Stimulated activated CD4-positive, alpha-beta T cell treated with anti-CD3 and anti-CD28 coated beads, Interleukin-12 subunit alpha, Interleukin-12 subunit beta, amount 100 ng/mL, for 24 hours (primary cell): ENCODE measurements around the gene UGGT2.
"Not testable (repeated sequence)": the region's sequence is repeated elsewhere in the genome, so short reads cannot be mapped to it uniquely, and the experiment has no call there.

Experiments
- DNase-seq, 2 experiments: peaks; one replicate each; pipeline ENCODE4 v3.0.0-alpha.2; 2020; ENCODE audit warnings: low read depth in 2 of 2

UGGT2 gene

GRCh38 chr13:95968906-95969305 lies 84.3 kb downstream of the UGGT2 start:
- DNase-seq, result no peak

DNA sequence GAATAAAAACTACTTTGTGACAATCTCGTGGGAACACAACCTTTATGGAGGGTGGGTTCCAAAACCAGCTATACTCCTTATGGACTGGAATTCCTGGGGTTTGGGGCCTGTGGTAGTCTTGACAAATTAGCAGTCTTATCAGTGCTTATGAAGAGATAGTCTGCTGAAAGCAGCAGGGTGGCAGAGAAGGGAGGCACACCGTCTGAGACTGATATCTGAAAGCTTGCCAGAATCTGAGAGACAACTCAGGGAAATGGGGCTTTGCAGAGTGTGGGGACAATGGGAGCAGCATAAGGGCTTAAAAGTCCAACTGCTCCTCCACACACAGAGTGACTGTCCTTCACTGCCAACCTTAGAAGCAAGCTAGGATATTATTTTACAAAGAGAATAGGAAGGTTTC lies 95.9 kb downstream of the UGGT2 start:
- no peak for DNase-seq

- no peak for DNase-seq
Observed at GRCh38 chr13:95956589-95957148, 96.5 kb downstream of the UGGT2 start.

DNA sequence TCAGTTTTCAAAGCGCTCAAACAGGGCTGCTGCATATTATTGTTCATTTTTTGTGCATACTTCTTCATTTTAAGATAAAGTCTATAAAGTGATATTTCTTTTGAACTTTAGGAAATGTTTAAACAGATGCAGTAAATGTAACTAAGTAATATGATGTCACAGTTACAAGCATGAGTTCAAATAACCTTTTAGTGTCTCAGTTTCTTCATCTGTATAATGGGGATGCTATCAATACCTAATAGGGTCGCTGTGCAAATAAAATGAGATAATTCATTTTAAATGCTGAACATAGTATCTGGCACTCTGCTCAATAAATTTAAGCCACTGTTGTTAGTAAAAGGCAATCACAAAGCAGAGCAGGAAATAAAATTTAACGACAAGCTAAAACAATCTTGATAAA lies 97.5 kb downstream of the UGGT2 start:
- DNase-seq, result no peak

DNA sequence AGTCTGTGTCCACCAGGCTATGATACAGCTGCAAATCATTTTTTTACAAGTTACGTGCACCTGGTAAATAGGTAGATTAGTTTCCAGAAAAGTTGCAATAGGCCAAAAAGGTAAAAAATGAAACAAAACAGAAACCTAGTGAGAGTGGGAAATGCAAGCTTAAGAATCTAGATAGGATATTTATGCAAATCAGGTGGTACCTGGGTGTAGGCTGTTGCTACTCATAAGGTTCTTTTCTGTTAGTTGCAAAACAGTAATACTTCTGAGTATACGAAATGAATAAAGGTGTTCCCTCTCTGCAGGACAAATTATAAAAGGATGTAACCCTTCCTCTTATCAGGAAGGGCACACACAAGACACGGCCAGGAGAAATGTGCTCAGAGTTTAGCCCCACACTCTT lies 97.9 kb downstream of the UGGT2 start:
- no peak for DNase-seq

GRCh38 chr13:95954266-95954665 lies 98.9 kb downstream of the UGGT2 start:
- DNase-seq, result no peak

DNA sequence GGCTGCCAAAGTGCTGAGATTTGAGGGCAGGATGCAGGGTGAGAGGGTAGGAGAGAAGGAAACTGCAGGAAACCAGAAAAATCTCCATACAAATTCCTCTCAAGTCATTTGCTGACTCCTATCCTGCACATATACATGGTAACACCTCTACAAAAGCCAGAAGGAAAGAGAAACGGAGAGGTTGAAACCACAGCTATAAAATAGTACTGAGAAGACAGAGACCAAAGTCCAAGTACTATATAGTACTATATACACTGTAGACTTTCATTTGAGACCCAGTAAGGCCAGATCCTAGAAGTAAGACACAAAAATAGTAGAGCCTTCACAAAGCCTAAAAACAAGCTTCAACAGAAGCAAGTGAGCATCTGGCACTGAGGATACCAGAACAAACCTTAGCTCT lies 103.1 kb downstream of the UGGT2 start:
- DNase-seq, result no peak

GRCh38 chr13:95948656-95949055 lies 104.5 kb downstream of the UGGT2 start:
- DNase-seq, result no peak

- no peak for DNase-seq
Observed at GRCh38 chr13:95937714-95938320, 115.4 kb downstream of the UGGT2 start.

- DNase-seq, result no peak
Observed at GRCh38 chr13:95931300-95932025, 121.7 kb downstream of the UGGT2 start.

DNA sequence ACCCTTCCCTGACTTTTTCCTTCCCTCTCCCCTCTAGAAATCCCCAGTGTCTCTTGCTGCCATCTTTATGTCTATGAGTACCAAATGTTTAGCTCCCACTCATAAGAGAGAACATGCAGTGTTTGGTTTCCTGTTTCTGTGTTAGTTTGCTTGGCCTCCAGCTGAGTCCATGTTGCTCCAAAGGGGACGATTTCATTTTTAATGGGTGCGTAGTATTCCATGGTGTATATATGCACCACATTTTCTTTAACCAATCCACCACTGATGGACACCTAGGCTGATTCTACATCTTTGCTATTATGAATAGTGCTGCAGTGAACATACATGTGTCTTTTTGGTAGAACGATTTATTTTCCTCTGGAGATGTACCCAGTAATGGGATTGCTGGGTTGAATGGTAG lies 123.8 kb downstream of the UGGT2 start:
- no peak for DNase-seq

GRCh38 chr13:95928367-95928906 lies 124.8 kb downstream of the UGGT2 start:
- not testable (repeated sequence) for DNase-seq

GRCh38 chr13:95926231-95926630 lies 127.0 kb downstream of the UGGT2 start:
- no peak for DNase-seq

GRCh38 chr13:95924389-95924994 lies 128.7 kb downstream of the UGGT2 start:
- DNase-seq, result no peak

DNA sequence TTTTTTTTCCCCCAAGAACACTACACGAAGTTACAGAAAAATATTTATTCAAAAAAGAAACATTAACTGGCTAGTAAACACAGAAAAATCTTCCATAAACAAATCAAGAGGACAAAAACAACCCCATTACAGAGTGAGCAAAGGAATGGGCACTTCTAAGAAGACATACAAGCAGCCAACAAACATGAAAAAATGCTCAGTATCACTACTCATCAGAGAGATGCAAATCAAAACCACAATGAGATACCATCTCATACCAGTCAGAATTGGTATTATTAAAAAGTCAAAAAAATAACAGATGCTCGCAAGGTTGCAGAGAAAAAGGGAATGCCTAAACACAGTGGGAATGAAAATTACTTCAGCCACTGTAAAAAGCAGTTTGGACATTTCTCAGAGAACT lies 131.7 kb downstream of the UGGT2 start:
- no peak for DNase-seq

GRCh38 chr13:95920485-95920884 lies 132.7 kb downstream of the UGGT2 start:
- DNase-seq, result no peak

- no peak for DNase-seq
Observed at GRCh38 chr13:95918860-95919259, 134.3 kb downstream of the UGGT2 start.

GRCh38 chr13:95914991-95915501 lies 138.2 kb downstream of the UGGT2 start:
- no peak for DNase-seq

DNA sequence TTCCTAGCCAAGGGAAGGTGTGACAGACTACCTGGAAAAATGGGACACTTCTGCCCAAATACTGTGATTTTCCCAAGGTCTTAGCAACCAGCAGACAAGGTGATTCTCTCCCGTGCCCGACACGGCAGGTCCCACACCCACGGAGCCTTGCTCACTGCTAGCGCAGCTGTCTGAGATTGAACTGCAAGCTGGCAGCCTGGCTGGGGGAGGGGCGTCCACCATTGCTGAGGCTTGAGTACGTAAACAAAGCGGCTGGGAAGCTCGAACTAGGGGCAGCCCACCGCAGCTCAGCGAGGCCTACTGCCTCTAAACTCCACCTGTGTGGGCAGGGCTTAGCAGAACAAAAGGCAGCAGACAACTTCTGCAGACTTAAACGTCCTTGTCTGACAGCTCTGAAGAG lies 146.2 kb downstream of the UGGT2 start:
- no peak for DNase-seq

- DNase-seq, result no peak
Observed at GRCh38 chr13:95903569-95903968, 149.6 kb downstream of the UGGT2 start.

DNA sequence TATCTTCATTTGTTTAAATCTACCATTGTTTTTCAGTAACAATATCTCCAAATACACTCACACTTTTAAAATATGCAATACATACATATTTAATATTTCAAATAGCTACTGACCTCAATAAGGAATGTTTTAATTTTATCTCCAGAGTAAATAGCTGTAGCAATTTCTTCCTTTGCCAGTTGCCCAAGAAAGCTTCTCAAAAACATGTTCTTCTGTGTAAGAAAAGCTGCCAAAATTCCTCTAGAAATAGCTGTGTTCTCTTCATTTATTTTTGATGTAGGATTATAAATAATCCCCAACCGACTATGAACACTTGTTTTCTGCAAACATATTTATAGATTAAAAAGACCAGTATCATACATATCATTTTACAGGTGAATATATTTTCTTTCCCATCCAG lies 150.5 kb downstream of the UGGT2 start:
- DNase-seq, result no peak

DNA sequence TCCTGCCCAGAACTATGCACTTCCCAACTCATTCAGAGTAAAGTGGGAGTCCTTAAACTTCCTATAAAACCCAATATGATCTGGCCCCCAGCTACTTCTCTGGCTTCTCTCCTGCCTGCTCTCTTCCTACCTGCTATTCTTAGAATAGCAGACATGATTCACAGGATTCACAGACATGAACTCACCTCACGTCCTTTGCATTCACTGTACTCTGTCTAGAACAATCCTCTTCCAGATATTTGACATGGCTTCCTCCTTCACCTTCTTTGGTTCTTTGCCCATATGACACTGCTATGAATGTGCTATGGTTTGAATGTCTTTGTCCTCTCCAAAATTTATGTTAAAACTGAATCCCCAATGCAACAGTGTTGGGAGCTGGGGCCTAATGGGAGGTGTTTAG lies 154.9 kb downstream of the UGGT2 start:
- no peak for DNase-seq

DNA sequence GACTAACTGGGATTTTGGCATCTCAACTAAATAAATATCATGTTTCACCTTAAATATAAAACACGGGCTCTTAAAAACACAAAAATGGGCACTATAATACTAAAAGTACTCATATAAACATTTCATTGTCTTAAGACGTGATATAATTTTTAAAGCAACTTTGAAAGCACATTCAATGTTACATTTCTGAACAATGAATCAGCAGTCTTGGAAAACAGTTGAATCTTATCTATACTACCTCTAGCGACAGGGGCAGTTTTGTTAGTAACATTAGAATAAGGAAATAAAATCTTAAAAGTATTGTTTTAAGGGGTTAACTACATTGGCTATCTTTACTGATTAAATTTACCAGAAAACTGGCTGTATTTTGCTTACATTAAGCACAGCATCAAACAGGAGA lies 156.9 kb downstream of the UGGT2 start:
- DNase-seq, result no peak
